Globus pallidus (tissue), 1 donor: ENCODE measurements around the gene TMEM145.

ENCODE experiments used
- DNase-seq: peaks from one replicate; pipeline ENCODE4 v3.0.0-alpha.2; 2015; ENCODE audit warnings: low spot score

TMEM145 gene

GRCh38 chr19:42290136-42290522 is 23.0 kb upstream of the TMEM145 start:
- DNase-seq: no peak

DNA sequence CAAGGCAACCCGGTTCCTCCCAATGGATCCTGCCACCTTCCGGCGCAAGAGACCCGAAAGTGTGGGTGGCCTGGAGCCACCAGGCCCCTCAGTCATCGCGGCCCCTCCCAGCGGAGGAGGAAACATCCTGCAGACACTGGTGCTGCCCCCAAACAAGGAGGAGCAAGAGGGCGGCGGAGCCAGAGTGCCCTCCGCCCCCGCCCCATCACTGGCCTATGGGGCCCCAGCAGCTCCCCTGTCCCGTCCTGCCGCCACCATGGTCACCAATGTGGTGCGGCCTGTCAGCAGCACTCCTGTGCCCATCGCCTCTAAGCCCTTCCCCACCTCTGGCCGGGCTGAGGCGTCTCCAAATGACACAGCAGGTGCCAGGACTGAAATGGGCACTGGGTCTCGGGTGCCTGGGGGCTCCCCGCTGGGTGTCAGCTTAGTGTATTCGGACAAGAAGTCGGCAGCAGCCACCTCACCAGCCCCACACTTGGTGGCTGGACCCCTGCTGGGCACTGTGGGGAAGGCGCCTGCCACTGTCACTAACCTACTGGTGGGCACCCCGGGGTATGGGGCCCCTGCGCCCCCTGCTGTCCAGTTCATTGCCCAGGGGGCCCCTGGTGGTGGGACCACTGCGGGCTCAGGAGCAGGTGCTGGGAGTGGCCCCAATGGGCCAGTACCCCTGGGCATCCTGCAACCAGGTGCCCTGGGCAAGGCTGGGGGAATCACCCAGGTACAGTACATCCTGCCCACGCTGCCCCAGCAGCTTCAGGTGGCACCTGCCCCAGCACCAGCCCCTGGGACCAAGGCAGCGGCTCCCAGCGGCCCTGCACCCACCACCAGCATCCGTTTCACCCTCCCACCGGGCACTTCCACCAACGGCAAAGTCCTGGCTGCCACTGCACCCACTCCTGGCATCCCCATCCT is 22.3 kb upstream of the TMEM145 start:
- DNase-seq: no peak

DNA sequence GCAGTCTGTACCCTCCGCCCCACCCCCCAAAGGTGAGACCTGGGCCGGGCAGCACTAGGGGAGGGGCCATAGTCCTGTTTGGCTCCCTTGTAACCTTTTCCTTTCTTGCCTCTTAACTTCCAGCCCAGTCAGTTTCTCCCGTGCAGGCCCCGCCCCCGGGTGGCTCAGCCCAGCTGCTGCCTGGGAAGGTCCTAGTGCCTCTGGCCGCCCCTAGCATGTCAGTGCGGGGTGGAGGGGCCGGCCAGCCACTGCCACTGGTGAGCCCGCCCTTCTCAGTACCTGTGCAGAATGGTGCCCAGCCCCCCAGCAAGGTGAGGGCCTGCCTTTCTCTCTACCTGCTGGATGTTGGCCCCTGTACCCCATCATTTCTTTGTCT is 21.7 kb upstream of the TMEM145 start:
- no peak for DNase-seq

- no peak for DNase-seq
Observed at GRCh38 chr19:42292042-42292960, 20.8 kb upstream of the TMEM145 start.

GRCh38 chr19:42292963-42293362 is 20.1 kb upstream of the TMEM145 start:
- DNase-seq: no peak

DNA sequence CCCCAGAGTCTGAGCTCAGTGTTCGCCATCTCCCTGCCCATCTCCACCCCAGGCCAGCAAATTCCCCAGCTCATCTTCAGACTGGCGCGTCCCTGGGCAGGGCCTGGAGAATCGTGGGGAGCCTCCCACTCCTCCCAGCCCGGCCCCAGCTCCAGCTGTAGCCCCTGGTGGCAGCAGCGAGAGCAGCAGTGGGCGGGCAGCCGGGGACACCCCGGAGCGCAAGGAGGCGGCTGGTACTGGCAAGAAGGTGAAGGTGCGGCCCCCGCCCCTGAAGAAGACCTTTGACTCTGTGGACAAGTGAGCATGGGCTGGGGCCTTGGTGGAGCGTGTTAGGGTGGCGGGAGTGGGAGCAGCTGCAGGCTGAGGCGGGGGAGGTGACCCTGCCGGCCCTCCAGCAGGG is 19.6 kb upstream of the TMEM145 start:
- no peak for DNase-seq

DNA sequence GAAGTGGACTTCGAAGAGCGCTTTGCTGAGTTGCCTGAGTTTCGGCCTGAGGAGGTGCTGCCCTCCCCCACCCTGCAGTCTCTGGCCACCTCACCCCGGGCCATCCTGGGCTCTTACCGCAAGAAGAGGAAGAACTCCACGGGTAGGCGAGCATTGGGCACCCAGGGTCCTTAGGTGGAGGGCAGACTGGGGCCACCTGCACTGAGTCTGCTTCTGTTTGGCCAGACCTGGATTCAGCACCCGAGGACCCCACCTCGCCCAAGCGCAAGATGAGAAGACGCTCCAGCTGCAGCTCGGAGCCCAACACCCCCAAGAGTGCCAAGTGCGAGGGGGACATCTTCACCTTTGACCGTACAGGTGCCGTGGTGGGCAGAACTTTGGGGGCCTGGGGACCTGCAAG is 19.2 kb upstream of the TMEM145 start:
- no peak for DNase-seq

DNA sequence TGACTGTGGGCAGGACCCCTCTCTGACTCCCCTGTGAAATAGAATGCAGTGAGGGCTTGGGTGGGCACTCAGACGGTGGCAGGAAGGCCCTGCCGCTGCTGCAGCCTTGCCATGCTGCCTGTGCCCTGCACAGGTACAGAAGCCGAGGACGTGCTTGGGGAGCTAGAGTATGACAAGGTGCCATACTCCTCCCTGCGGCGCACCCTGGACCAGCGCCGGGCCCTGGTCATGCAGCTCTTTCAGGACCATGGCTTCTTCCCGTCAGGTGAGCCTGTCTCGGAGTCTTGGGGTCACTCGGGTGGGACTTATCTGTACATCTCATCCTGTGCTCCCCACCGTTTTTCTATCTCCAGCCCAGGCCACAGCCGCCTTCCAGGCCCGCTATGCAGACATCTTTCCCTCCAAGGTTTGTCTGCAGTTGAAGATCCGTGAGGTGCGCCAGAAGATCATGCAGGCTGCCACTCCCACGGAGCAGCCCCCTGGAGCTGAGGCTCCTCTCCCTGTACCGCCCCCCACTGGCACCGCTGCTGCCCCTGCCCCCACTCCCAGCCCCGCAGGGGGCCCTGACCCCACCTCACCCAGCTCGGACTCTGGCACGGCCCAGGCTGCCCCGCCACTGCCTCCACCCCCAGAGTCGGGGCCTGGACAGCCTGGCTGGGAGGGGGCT is 18.5 kb upstream of the TMEM145 start:
- DNase-seq: no peak

- no peak for DNase-seq
Observed at GRCh38 chr19:42295342-42295741, 17.8 kb upstream of the TMEM145 start.

DNA sequence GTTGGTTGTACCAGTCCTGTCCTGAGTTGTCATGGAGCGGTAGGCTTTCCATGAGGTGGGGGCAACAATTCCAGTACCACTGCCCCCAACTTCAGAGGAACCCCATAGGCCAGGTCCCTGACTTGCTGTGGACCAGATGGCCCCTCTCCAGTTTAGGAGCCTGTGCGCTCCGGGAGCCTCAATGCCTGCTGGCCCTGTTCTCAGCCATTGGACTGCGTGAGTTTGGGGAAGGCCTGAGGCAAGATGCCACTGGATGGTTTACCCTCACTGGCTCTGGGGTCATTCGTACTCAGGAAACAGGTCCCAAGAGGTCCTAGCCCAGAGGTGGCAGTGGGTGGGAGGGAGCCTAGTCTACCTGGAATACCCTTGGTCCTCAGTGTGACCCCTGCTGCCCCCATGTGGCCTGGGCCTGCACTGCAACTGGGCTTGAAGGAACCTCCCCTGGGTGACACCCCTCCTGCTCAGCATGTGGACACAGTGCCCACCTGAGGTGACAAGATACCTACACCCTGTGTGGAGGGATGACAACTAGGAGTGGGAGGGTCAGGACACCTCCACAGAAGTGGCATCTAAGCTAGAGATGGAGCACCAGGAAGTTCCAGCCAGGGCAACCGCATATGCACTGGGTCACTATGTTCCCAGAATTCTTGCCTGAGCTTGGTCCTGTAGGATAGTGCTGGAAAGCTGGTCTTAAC is 17.1 kb upstream of the TMEM145 start:
- DNase-seq: peak; percentile 63

DNA sequence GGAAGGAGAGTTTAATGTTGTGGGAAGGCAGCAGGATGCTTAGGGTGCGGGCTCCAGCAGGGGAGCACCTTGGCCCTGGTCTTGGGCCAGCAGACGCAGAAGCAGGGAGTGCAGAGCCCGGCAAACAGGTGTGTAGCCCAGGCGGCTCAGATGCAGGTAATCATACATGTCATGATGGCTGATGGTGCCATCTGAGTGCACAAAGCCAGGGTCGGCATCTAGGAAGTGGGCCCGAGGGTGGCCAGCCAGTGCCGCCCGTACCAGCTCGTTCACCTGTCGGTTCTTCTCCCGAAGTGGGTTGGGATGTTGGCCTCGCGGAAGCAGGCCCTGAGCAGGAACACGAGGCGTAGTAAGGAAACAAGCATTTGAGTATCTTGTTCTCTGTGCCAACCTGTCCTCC is 16.1 kb upstream of the TMEM145 start:
- no peak for DNase-seq

DNA sequence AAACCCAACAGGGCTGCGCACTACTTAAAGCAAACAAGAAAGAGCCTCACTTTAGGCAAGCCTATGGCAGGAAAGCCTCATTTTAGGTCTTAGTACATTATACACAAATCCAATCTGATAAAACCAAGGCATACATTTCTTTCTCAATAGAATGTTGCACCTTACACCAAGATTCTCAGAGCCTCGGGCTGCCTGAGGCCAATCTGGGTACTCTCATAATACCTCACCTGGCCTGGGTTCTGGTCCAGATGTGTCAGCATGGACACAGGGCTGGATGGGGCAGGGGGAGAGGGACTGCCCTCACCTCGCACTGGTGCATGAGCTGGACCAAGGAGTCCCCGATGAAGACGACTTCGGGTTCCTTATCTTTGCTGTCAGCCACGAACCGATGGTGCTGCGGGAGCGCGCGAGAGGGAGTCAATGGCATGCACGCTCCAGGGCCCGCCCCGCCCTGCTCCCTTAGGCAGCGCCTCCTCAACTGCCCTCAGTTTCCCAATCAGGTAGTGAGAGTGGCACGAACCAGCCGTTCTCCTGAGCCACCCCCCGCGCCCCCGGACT is 11.4 kb upstream of the TMEM145 start, which contains the start of gene PRR19:
Gene PRR19, plus strand, starts transcription at position 487 of the 558 bp plus-strand sequence. CDS start 7,453 bp downstream, outside the sequence.
- no peak for DNase-seq

- DNase-seq: no peak
Observed at GRCh38 chr19:42303101-42303464, 10.0 kb upstream of the TMEM145 start.

DNA sequence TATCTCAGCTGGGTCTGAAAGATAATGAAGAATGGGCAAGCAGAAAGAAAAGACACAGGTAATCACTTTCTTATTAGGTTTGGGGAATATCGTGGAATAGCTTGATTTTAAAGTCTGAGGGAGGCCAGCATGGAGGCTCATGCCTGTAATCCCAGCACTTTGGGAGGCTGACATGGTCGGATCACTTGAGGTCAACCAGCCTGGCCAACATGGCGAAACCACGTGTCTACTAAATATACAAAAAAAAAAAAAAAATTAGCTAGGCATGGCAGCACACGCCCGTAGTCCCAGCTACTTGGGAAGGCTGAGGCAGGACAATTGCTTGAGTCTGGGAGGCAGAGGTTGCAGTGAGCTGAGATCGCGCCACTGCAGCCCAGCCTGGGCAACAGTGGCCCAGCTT is 9.2 kb upstream of the TMEM145 start:
- DNase-seq: no peak

DNA sequence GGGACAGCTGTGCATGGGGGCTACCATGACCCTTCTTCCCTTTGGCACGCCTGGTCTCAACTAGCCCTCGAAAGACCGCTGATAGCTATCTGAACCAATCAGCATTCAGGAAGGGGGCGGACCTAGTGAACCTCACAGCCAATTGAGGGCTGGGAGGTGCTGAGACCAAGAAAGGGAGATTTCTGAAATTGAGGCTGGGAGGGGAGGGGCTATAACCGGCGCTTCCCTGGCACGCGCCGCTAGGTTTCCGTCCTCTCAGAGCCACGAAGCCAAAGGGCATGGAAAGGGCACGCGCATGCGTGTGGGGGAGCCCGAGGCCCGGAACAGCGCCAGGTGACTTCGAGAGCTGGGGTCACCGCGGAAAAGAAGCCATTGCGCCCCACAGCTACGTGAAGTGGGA is 6.5 kb upstream of the TMEM145 start:
- no peak for DNase-seq

DNA sequence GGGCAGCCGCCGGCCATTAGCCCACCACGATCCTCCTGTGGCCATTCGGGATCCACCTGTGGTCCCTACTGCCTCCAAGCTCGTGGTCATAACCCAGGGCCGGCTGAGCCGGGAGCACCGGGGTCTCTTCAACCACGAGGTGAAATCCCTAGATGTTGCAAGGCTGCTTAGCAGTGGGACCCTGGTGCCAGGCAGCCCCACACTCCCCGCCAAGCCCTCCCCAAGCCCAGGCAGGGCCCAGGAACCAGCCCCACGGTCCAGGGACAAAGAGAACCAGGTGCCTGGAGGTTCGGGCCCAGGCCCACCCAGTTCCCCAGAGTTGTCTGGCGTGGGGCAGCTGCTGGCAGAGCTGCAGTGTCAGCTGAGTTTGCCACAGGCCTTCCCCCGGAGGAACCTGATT is 3.4 kb upstream of the TMEM145 start:
- DNase-seq: no peak

DNA sequence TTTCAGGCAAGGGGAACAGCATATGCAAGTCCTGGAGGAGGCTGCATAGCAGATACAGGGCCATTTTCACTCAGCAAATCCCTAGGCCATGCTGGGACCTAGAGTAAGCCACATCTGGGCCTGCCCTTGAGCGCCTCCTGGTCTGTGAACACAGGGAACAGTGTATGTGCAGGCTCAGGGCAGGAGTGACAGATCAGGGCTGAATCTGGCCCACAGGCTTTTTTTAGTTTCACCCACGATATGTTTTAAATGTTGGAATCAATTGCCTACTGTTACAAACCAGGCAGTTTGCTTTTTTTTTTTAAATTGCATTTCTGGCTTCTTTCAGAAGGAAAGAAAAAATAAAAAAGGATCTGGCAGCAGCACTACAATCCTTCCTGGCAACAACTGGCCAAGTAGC is 1.5 kb upstream of the TMEM145 start:
- no peak for DNase-seq

DNA sequence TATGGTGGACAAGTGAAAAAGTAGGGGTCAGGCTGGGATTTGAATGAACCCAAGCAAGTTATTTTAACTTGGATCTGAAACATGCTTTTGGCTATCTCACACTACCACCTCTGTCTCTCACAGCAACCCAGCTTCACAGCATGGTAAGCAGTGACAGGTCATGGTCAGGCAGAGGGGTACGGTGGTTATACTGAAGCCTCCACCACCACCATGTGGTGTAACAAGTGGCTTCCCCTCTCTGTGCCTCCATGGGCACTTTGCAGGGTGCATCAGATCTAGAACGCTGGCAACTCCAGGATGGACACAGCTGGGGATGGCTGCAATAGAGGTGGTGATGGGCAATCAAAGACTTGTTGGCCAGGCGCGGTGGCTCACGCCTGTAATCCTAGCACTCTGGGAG is 739 bp upstream of the TMEM145 start:
- DNase-seq: no peak

GRCh38 chr19:42313840-42314755 is 989 bp downstream of the TMEM145 start:
- DNase-seq: no peak

DNA sequence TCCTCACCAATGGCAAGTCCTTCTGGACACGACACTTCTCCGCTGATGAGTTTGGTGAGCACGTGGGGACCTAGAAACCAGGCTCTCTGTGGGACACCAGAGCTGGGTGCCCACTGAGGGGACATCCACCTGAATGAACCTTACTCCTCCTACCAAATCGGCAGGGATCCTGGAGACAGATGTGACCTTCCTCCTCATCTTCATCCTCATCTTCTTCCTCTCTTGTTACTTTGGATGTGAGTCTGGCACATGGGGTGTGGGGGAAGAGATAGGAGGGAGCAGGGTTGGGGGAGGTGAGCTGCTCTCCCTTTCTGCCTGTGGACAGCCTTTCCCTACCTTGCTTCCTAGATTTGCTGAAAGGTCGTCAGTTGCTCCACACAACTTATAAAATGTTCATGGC is 1.9 kb downstream of the TMEM145 start:
- DNase-seq: no peak
